NCI-H748 (cell line): ENCODE data around the gene HMX3.
"Not testable (repeated sequence)": the region's sequence is repeated elsewhere in the genome, so short reads cannot be mapped to it uniquely, and the experiment has no call there.

ENCODE experiments used
- DNase-seq: peaks from one replicate; lab custom pipeline; 2025; ENCODE audit not compliant: unreplicated experiment; lab: John Stamatoyannopoulos, UW

HMX3 gene

DNA sequence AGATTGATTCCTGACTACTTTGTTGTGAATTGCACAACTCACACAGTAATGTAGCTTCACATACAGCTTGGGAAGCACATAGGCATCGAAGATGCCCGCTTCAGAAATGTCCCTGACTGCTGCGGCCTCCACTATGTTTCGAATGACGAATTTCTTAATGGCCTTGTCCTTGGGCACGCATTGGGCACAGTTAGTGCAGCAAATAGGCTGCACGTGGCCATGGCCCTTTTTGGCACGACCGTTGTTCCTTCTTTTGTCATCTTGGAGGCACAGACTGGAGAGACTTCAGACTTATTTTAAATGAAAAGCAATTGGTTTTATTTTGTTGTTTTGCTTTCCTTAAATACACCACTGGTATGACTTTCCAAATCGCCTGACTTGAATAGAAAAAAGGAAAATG lies 35.8 kb downstream of the HMX3 start:
- not testable (repeated sequence) for DNase-seq

DNA sequence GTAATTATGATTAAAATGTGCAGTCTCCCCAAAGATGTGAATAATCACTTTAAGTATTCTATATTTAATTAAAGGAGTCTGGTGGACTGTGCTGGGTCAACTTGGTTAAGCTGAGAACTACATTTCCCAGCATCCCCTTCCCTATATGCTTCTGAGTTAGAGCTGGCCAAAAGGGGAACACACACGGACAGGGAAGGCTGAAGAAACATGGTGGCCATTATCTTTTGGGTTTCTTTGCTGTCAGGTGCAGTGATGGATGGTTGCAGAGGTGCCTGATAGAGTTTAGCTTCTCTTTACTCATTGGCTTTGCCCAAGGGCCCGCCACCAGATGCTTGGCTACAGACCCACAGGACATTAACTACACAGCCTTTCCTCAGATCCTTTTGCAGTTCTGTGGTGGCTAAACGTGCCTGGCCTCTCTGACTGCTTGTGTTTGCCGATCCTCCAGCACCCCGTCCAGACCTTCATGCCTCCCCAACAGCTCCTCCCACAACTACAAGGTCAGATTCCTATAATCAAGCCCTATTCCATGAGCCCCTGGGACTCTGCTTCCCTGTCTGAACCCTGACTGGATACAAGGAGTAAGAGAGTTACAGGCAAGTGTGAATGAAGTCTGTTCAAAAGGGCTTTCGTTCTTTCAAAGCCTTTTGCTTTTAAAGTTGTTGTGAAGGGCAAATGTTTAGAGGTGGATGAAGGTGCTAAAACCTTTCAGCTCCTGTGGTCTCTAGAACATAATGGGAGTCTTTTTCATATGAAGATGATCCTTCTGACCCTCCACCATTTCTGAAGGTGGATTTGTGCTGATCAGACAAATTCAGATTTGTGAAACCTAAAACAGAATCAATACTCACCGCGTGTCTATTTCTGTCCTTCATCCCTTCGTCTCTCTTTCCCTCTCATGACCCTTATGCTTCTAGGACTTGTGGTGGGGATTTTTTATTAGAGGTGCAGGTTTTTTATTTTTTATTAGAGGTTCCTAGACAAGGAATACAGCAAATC lies 39.9 kb downstream of the HMX3 start:
- no peak for DNase-seq

DNA sequence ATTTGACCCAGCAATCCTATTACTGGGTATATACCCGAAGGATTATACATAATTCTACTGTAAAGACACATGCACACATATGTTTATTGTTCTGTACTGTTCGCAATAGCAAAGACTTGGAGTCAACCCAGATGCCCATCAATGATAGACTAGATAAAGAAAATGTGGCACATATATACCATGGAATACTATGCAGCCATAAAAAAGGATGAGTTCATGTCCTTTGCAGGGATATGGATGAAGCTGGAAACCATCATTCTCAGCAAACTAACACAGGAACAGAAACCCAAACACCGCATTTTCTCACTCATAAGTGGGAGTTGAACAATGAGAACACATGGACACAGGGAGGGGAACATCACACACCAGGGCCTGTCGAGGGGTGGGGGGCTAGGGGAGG lies 42.6 kb downstream of the HMX3 start:
- not testable (repeated sequence) for DNase-seq

DNA sequence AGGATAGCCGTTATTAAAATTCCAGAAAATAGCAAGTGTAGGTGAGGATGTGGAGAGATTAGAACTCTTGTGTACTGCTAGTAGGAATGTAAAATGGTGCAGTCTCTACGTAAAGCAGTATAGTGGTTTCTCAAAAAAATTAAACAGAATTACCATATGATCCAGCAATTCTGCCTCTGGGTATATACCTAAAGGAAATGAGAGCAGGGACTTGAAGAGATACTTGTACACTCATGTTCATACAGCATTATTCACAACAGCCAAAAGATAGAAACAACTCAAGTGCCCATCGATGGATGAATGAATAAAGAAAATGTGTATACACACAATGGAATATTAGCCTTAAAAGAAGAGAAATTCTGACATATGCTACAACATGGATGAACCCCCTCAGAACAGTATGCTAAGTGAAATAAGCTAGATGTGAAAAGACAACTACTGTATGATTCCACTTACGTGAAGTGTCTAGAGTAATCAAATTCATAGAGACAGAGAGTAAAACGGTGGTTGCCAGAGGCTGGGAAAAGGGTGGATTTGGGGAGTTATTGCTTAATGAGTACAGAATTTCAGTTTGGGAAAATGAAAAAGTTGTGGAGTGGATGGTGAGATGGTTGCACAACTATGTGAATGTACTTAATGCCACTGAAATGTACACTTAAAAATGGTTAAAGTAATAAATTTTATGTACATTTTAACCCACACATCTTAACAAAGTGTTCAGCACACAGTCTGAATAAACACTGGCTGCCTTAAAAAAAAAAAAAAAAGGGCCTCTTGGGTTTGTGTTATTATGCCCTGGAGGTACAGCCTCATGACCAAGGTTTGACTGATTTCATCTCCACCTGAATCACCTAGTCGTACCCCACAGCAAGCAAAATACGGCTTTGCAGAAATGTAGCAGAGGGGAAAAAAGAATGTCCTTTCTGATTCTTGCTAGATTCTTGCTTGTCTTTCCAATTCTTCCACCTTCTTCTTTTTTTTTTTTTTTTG lies 44.6 kb downstream of the HMX3 start:
- DNase-seq, result no peak

DNA sequence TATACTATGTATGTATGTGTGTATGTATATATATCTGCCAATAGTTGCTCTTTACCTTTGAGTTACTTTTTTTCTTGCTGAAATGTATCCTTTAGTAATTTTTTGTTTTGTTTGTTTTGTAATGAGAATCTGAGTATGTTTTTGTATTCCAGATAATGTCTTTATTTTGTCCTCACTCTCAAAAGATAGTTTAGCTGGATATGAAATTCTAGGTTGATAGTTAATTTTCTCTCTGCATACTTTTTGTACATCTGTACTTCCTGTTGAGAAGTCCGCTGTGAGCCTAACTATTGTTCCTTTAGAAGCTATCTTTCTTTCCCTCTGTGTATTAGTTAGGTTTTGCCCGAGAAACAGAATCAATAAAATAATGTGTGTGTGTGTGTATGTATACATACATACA lies 48.0 kb downstream of the HMX3 start:
- DNase-seq, result no peak

DNA sequence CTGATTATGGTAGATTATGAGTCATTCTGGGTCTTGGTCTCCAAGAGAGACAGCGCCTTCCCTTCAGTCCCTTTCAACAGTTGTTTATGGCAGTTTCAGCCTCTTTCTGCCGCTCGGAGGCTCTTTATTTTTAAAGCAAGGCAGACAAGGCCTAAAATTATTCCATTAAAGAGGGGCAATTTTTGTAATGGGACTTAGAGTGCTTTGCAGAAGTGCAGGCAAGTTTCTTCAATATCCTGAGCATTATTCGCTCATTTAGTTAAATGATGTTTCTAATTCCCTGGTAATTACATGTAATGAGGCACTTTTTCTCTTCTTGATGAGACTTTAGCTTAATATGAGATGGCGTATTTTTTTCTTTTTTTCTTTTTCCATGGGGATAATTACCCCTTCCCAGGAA lies 52.0 kb downstream of the HMX3 start:
- no peak for DNase-seq
